Thoracic aorta (tissue), 2 donors: Measurements from ENCODE around the gene C1orf159. TPM values are rescaled to one million over a fixed set of nuclear protein-coding genes. Genes with fewer than 3 reads are reported as not detected.

Source experiments
- ATAC-seq: fragments of 150-250 bp; one replicate; pipeline ENCODE4 v1.8.0; 2017; ENCODE audit warnings: low read depth; ENCODE audit not compliant: insufficient number of reproducible peaks, low FRiP score
- DNase-seq: peaks from one replicate; pipeline ENCODE4 v3.0.0-alpha.2; 2020; ENCODE audit warnings: low spot score
- H3K27ac ChIP-seq, 2 donors: fragments of 200-600 bp; sonication (generic); 1 replicate in 1 of 2; 2 replicates in 1 of 2; pipeline ENCODE4 v1.5.1; 2016; ENCODE audit warnings: mild to moderate bottlenecking in 2 of 2, moderate library complexity in 2 of 2
- H3K27me3 ChIP-seq: fragments of 200-600 bp; sonication (generic); replicated peaks from 2 replicates; pipeline ENCODE4 v1.6.0; 2016; ENCODE audit warnings: mild to moderate bottlenecking; ENCODE audit not compliant: insufficient read depth
- H3K36me3 ChIP-seq: fragments of 200-600 bp; sonication (generic); one replicate; pipeline ENCODE4 v1.5.1; 2016
- H3K4me1 ChIP-seq, 2 donors: fragments of 200-600 bp; sonication (generic); 1 replicate in 1 of 2; 2 replicates in 1 of 2; pipeline versions ENCODE4 v1.5.1 to v1.6.0; 2016; ENCODE audit warnings: low read depth in 2 of 2, mild to moderate bottlenecking in 1 of 2; ENCODE audit not compliant: control insufficient read depth in 1 of 2
- H3K4me3 ChIP-seq: fragments of 200-600 bp; sonication (generic); 2 replicates; pipeline ENCODE4 v1.5.1; 2016; ENCODE audit warnings: mild to moderate bottlenecking
- H3K9me3 ChIP-seq: fragments of 200-600 bp; sonication (generic); 2 replicates; pipeline ENCODE4 v1.5.1; 2016
- total RNA-seq, 2 donors: library from RNA; depleted of rRNA; stranded (reverse); fragments of >200 nt; gene quantifications; one replicate each; pipeline versions ENCODE4 v1.1.0 to v1.2.3, GENCODE V29; 2016
- TF ChIP-seq, protein P1 (sequence below): fragments of 200-600 bp; sonication (generic); IDR thresholded peaks from one replicate; pipeline ENCODE4 v1.5.1; 2019; ENCODE audit warnings: antibody characterized with exemption

C1orf159 gene
- total RNA-seq, 2 donors from 2014 or later: 10.8 to 21.2 TPM

DNA sequence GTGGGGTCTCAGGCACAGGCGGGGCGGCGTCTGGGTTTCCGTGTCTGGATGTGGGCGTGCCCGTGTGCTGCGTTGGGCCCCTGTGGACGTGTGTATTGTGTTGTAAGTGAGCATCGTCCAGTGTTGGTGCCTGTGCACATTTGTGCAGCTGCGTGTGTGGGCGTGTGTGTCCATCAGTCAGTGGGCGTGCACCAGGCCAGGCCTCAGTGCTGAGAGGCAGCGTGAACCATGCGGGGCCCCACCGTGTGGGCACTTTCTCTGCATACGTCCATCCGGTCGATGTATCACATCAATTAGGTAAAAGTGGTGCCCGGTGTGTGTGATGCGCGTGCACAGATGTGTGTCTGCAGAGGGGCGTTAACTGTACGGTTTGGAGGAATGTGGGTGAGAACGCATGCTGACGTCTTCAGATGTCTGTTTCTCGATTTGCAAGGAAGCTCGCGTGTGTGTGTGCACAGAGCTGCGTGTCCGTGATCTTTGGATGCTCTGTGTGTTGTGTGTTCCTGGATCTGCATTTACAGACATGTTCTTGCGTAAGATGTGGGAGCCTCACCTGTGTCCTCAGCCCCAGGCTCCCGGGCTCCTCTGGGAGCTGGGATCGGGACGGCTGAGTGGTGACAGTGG lies 71.3 kb downstream of the C1orf159 start:
- no peak overlapping the region for H3K4me3 ChIP-seq
- H3K27me3 ChIP-seq: no peaks in the 10 kb centered on the region
- ATAC-seq (no peak), DNase-seq (no peak)
- H3K27ac ChIP-seq: no peak overlapping the region
- no peaks in the 10 kb centered on the region for H3K9me3 ChIP-seq
- peaks cover 9 to 11% of the 10 kb centered on the region in 2 donors for H3K4me1 ChIP-seq
- H3K36me3 ChIP-seq: no peaks in the 10 kb centered on the region
- TF ChIP-seq, protein P1, sequence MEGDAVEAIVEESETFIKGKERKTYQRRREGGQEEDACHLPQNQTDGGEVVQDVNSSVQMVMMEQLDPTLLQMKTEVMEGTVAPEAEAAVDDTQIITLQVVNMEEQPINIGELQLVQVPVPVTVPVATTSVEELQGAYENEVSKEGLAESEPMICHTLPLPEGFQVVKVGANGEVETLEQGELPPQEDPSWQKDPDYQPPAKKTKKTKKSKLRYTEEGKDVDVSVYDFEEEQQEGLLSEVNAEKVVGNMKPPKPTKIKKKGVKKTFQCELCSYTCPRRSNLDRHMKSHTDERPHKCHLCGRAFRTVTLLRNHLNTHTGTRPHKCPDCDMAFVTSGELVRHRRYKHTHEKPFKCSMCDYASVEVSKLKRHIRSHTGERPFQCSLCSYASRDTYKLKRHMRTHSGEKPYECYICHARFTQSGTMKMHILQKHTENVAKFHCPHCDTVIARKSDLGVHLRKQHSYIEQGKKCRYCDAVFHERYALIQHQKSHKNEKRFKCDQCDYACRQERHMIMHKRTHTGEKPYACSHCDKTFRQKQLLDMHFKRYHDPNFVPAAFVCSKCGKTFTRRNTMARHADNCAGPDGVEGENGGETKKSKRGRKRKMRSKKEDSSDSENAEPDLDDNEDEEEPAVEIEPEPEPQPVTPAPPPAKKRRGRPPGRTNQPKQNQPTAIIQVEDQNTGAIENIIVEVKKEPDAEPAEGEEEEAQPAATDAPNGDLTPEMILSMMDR: no peak

DNA sequence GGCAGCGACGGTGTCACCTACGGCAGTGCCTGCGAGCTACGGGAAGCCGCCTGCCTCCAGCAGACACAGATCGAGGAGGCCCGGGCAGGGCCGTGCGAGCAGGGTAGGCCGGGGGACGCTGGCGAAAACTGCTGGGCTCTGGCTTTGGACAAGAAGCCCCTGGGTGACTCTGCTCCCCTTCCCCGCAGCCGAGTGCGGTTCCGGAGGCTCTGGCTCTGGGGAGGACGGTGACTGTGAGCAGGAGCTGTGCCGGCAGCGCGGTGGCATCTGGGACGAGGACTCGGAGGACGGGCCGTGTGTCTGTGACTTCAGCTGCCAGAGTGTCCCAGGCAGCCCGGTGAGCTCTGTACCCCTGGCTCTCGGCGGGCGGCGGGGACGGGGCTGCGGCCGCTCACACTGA lies 72.0 kb downstream of the C1orf159 start:
- no peaks in the 10 kb centered on the region for H3K27me3 ChIP-seq
- no peaks in the 10 kb centered on the region for H3K36me3 ChIP-seq
- no peak overlapping the region for H3K27ac ChIP-seq
- DNase-seq (no peak), ATAC-seq (no peak)
- no peaks in the 10 kb centered on the region for H3K9me3 ChIP-seq
- TF ChIP-seq, protein P1: no peak
- no peak overlapping the region for H3K4me3 ChIP-seq
- H3K4me1 ChIP-seq: peaks cover 10 to 14% of the 10 kb centered on the region in 2 donors

DNA sequence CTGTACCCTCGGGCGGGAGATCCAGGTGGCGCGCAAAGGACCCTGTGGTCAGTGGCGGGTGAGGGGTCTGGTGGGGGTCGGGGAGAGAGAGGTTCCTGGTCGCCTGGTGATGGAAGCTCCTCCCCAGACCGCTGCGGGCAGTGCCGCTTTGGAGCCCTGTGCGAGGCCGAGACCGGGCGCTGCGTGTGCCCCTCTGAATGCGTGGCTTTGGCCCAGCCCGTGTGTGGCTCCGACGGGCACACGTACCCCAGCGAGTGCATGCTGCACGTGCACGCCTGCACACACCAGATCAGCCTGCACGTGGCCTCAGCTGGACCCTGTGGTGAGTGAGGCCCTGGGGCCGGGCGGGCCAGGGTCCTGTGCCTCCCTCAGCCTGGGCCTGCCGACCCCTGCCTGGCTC lies 72.5 kb downstream of the C1orf159 start:
- Histone ChIP-seq H3K27ac (no peak overlapping the region), H3K4me1 (peaks cover 10 to 14% of the 10 kb centered on the region in 2 donors), H3K27me3 (no peaks in the 10 kb centered on the region), H3K4me3 (no peak overlapping the region), H3K9me3 (no peaks in the 10 kb centered on the region), H3K36me3 (no peaks in the 10 kb centered on the region)
- ATAC-seq (no peak), DNase-seq (no peak)
- TF ChIP-seq, protein P1: no peak

DNA sequence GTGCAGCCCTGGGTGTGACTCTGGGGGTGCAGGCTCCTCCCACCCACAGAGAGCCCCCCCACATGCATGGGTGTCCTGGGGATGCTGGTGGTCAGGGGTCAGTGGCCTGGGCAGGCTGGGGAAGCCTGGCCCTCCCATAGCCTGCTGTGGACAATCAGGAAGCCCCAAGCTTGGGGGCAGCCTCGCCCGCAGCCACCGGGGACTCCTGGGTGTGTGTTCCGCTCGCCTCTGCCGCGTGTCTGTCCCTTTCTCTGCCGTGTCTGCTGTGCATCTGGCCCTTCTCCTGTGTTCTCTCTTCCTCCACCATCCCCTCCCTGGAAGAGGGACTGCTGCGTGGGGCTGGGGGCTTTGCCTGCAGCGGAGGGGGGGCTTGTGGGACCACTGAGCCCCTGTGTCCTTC lies 73.1 kb downstream of the C1orf159 start:
- ATAC-seq (no peak), DNase-seq (no peak)
- Histone ChIP-seq H3K27me3 (no peaks in the 10 kb centered on the region), H3K4me3 (no peak overlapping the region), H3K27ac (no peak overlapping the region), H3K4me1 (peaks cover 10 to 14% of the 10 kb centered on the region in 2 donors), H3K36me3 (no peaks in the 10 kb centered on the region), H3K9me3 (no peaks in the 10 kb centered on the region)
- TF ChIP-seq, protein P1: no peak

DNA sequence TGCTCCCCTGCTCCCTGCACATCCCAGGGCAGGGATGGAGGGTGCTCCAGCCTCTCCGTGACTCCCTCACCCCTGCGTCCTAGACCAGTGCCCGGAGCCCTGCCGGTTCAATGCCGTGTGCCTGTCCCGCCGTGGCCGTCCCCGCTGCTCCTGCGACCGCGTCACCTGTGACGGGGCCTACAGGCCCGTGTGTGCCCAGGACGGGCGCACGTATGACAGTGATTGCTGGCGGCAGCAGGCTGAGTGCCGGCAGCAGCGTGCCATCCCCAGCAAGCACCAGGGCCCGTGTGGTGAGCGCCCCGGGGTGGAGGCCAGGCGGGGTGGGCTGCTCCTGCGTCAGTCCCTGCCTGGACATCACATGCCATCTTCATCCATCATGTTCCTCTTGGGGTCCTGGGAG lies 74.0 kb downstream of the C1orf159 start:
- Histone ChIP-seq H3K4me3 (no peak overlapping the region), H3K9me3 (no peaks in the 10 kb centered on the region), H3K27me3 (no peaks in the 10 kb centered on the region), H3K36me3 (no peaks in the 10 kb centered on the region), H3K27ac (no peak overlapping the region), H3K4me1 (peaks cover 10 to 14% of the 10 kb centered on the region in 2 donors)
- ATAC-seq (no peak), DNase-seq (no peak)
- TF ChIP-seq, protein P1: no peak
